Stimulated activated CD4-positive, alpha-beta T cell treated with anti-CD3 and anti-CD28 coated beads, Interleukin-12 subunit alpha, Interleukin-12 subunit beta, amount 100 ng/mL, for 48 hours (primary cell): Measurements from ENCODE around the gene METTL25B.
A peak's percentile ranks its signal among the peaks of the same experiment; 100 is the strongest.

ENCODE experiments used
- DNase-seq, 3 donors: peaks; one replicate each; pipeline ENCODE4 v3.0.0-alpha.2; 2020; ENCODE audit warnings: low read depth in 2 of 3, low spot score in 1 of 3

Gene METTL25B

GRCh38 chr1:156727926-156728598 is at the start of gene METTL25B:
TSS of gene METTL25B (plus strand) at chr1:156728469. CDS start at chr1:156729105, 636 bp downstream.
- DNase-seq, result peak; percentile 63 to 81 (median 72)

GRCh38 chr1:156680056-156680455 is 48.2 kb upstream of the METTL25B start:
- DNase-seq, result no peak

- no peak for DNase-seq
Measured at GRCh38 chr1:156681196-156681960, 46.9 kb upstream of the METTL25B start.

GRCh38 chr1:156682166-156682890 is 45.9 kb upstream of the METTL25B start:
- DNase-seq, result no peak

- peak in 1 of 3 donors; percentile 39 for DNase-seq
Measured at GRCh38 chr1:156684227-156684782, 44.0 kb upstream of the METTL25B start.

GRCh38 chr1:156689035-156689952 is 39.0 kb upstream of the METTL25B start:
- DNase-seq, result peak; percentile 62 to 72 (median 65)

GRCh38 chr1:156689953-156690674 is 38.2 kb upstream of the METTL25B start:
- DNase-seq, result no peak

GRCh38 chr1:156690675-156691036 is 37.6 kb upstream of the METTL25B start:
- DNase-seq, result no peak

- DNase-seq, result no peak
Measured at GRCh38 chr1:156691191-156691590, 37.1 kb upstream of the METTL25B start.

- no peak for DNase-seq
Measured at GRCh38 chr1:156691665-156692440, 36.4 kb upstream of the METTL25B start.

GRCh38 chr1:156692441-156692924 is 35.8 kb upstream of the METTL25B start:
- no peak for DNase-seq

- DNase-seq, result no peak
Measured at GRCh38 chr1:156692925-156693847, 35.1 kb upstream of the METTL25B start.

- no peak for DNase-seq
Measured at GRCh38 chr1:156693848-156694689, 34.2 kb upstream of the METTL25B start.

- DNase-seq, result no peak
Measured at GRCh38 chr1:156694690-156694962, 33.6 kb upstream of the METTL25B start.

GRCh38 chr1:156696755-156697154 is 31.5 kb upstream of the METTL25B start:
- DNase-seq, result no peak

- DNase-seq, result no peak
Measured at GRCh38 chr1:156697481-156697880, 30.8 kb upstream of the METTL25B start.

GRCh38 chr1:156698995-156699394 is 29.3 kb upstream of the METTL25B start:
- DNase-seq, result no peak
